CD14-positive monocyte (primary cell): Measurements from ENCODE around the gene LMNTD2. TPM values are rescaled to one million over a fixed set of nuclear protein-coding genes. Genes with fewer than 3 reads are reported as not detected.

Source experiments
- DNase-seq, 3 donors: peaks; one replicate each; pipeline ENCODE4 v3.0.0-alpha.2; 2011 to 2022
- H2AFZ ChIP-seq: 2 replicates; pipeline ENCODE4 v1.6.0; 2012; ENCODE audit warnings: mild to moderate bottlenecking, low read depth, low read length, inconsistent platforms; ENCODE audit not compliant: insufficient read depth, poor library complexity, severe bottlenecking
- H3K27ac ChIP-seq, 2 donors: 1 replicate in 1 of 2; 2 replicates in 1 of 2; pipeline ENCODE4 v1.5.1; 2012 to 2013; ENCODE audit warnings: low read length in 2 of 2, control low read depth in 1 of 2, inconsistent platforms in 1 of 2, low read depth in 1 of 2, mild to moderate bottlenecking in 1 of 2
- H3K27me3 ChIP-seq, 2 donors: one replicate each; pipeline versions ENCODE4 v1.6.0 to v1.6.1; 2011 to 2013; ENCODE audit warnings: low read length in 2 of 2; ENCODE audit not compliant: control insufficient read depth in 2 of 2, insufficient read depth in 2 of 2
- H3K36me3 ChIP-seq, 2 donors: replicated peaks in 1 of 2; 1 replicate in 1 of 2; 2 replicates in 1 of 2; pipeline versions ENCODE4 v1.5.1 to v1.6.1; 2012 to 2013; ENCODE audit warnings: low read length in 2 of 2, control low read depth in 1 of 2, inconsistent platforms in 1 of 2, mild to moderate bottlenecking in 1 of 2; ENCODE audit not compliant: insufficient read depth in 2 of 2, control insufficient read depth in 1 of 2
- H3K4me1 ChIP-seq, 2 donors: 1 replicate in 1 of 2; 2 replicates in 1 of 2; pipeline versions ENCODE4 v1.5.1 to v1.6.1; 2012 to 2013; ENCODE audit warnings: low read length in 2 of 2, control low read depth in 1 of 2, inconsistent platforms in 1 of 2, mild to moderate bottlenecking in 1 of 2, moderate library complexity in 1 of 2; ENCODE audit not compliant: insufficient read depth in 2 of 2, control insufficient read depth in 1 of 2
- H3K4me2 ChIP-seq: replicated peaks from 2 replicates; pipeline ENCODE3; 2012; ENCODE audit warnings: low read length, moderate library complexity, mild to moderate bottlenecking; ENCODE audit not compliant: poor library complexity, severe bottlenecking; ENCODE audit errors: extremely low read depth
- H3K4me3 ChIP-seq, 3 experiments: fragments of 200-600 bp in 1 of 3; sonication (generic) in 1 of 3; replicated peaks in 1 of 3; 1 replicate in 2 of 3; 2 replicates in 1 of 3; pipeline ENCODE4 v1.5.1; 2011 to 2013; ENCODE audit warnings: low read length in 3 of 3, mild to moderate bottlenecking in 3 of 3, control low read depth in 2 of 3, low read depth in 2 of 3, inconsistent platforms in 1 of 3, moderate library complexity in 1 of 3
- H3K79me2 ChIP-seq: 2 replicates; pipeline ENCODE4 v1.6.0; 2012; ENCODE audit warnings: mild to moderate bottlenecking, control low read depth, inconsistent platforms, low read length, moderate library complexity; ENCODE audit not compliant: insufficient read depth
- H3K9ac ChIP-seq: 2 replicates; pipeline ENCODE4 v1.6.0; 2017; ENCODE audit warnings: low read length, mild to moderate bottlenecking; ENCODE audit not compliant: insufficient read depth, poor library complexity, severe bottlenecking
- H3K9me3 ChIP-seq, 2 donors: replicated peaks in 1 of 2; 1 replicate in 1 of 2; 2 replicates in 1 of 2; pipeline versions ENCODE4 v1.5.1 to v1.6.1; 2012 to 2013; ENCODE audit warnings: low read length in 2 of 2, control low read depth in 1 of 2; ENCODE audit not compliant: control insufficient read depth in 1 of 2, insufficient read depth in 1 of 2
- H4K20me1 ChIP-seq: 2 replicates; pipeline ENCODE4 v1.6.0; 2012; ENCODE audit warnings: mild to moderate bottlenecking, low read length, control low read depth, moderate library complexity; ENCODE audit not compliant: insufficient read depth
- H3K27ac Mint-ChIP-seq, 7 donors: one replicate each; pipeline ENCODE4 v1.8.0; 2020; ENCODE audit warnings: mild to moderate bottlenecking in 7 of 7, mixed read lengths in 7 of 7, moderate library complexity in 6 of 7, inconsistent platforms in 2 of 7
- H3K27me3 Mint-ChIP-seq, 3 donors: one replicate each; pipeline ENCODE4 v1.8.0; 2021 to 2022; ENCODE audit warnings: low read depth in 3 of 3, mild to moderate bottlenecking in 3 of 3, mixed read lengths in 3 of 3, moderate library complexity in 3 of 3, inconsistent platforms in 1 of 3
- H3K36me3 Mint-ChIP-seq, 2 donors: one replicate each; pipeline ENCODE4 v1.8.0; 2020; ENCODE audit warnings: mixed read lengths in 2 of 2, inconsistent platforms in 1 of 2, mild to moderate bottlenecking in 1 of 2
- H3K4me1 Mint-ChIP-seq: one replicate; pipeline ENCODE4 v1.8.0; 2020; ENCODE audit warnings: mild to moderate bottlenecking, mixed read lengths
- H3K4me3 Mint-ChIP-seq, 2 donors: one replicate each; pipeline ENCODE4 v1.8.0; 2020; ENCODE audit warnings: mild to moderate bottlenecking in 2 of 2, mixed read lengths in 2 of 2, moderate library complexity in 1 of 2
- H3K9me3 Mint-ChIP-seq, 7 donors: one replicate each; pipeline ENCODE4 v1.8.0; 2020 to 2022; ENCODE audit warnings: mixed read lengths in 7 of 7, mild to moderate bottlenecking in 6 of 7, moderate library complexity in 6 of 7, inconsistent platforms in 2 of 7
- CTCF ChIP-seq: fragments of 200-600 bp; IDR thresholded peaks from one replicate; pipeline ENCODE4 v1.8.0; 2022; ENCODE audit warnings: antibody characterized with exemption, mild to moderate bottlenecking
- WGBS: methylation state at CpG from one replicate; pipeline ENCODE4 v1.1.5; 2013; ENCODE audit warnings: missing lambda C conversion rate; ENCODE audit not compliant: insufficient coverage; 5-methylcytosine and 5-hydroxymethylcytosine counted together
- intact Hi-C, 2 donors: fragments of 100-400 bp; cut with micrococcal nuclease; formaldehyde crosslinking; loops; one replicate each; pipeline versions ENCODE4 v1.15.0 to v1.15.1; 2023
- polyA plus RNA-seq, 3 donors: library from polyadenylated mRNA; depleted of rRNA in 1 of 3; unstranded in 2 of 3; stranded (reverse) in 1 of 3; fragments of 300-500 nt in 2 of 3; fragments of >200 nt in 1 of 3; fragmentation: Illumina TruSeq in 2 of 3; gene quantifications; 1 replicate in 2 of 3; 2 replicates in 1 of 3; pipeline ENCODE4 v1.2.3, GENCODE V29; 2012 to 2021

Gene LMNTD2
- polyA plus RNA-seq, 3 donors, result 0.67 to 10.6 (median 1.2) TPM

GRCh38 chr11:532986-533585 is 27.5 kb downstream of the LMNTD2 start:
- peaks cover 33 to 37% of the 10 kb centered on the region in 2 donors for H3K4me1 ChIP-seq
- H3K79me2 ChIP-seq, result peaks cover 12% of the 10 kb centered on the region
- no peak for DNase-seq
- H3K27me3 Mint-ChIP-seq, result peaks cover 4 to 21% (median 12%) of the 10 kb centered on the region in 3 donors
- H3K9me3 Mint-ChIP-seq, result peaks cover 0 to 4% (median 0%) of the 10 kb centered on the region in 7 donors
- no peak overlapping the region for H3K4me3 Mint-ChIP-seq
- H3K27ac Mint-ChIP-seq, result no peak overlapping the region
- H3K4me1 Mint-ChIP-seq, result peaks cover 11% of the 10 kb centered on the region
- intact Hi-C loops, result no loop called here
- H3K27ac ChIP-seq, result no peak overlapping the region
- 98% methylated on average over 33 of the region's 33 CpGs for WGBS
- TF ChIP-seq CTCF, result no peak
- H3K9me3 ChIP-seq, result no peaks in the 10 kb centered on the region
- H3K4me2 ChIP-seq, result no peak overlapping the region
- H3K27me3 ChIP-seq, result peaks cover 0 to 17% of the 10 kb centered on the region in 2 donors
- no peak overlapping the region for H3K4me3 ChIP-seq
- peaks cover 15% of the 10 kb centered on the region in 2 donors for H3K36me3 Mint-ChIP-seq
- H4K20me1 ChIP-seq, result peaks cover 26% of the 10 kb centered on the region
- no peak overlapping the region for H2AFZ ChIP-seq
- peaks cover 20 to 23% of the 10 kb centered on the region in 2 donors for H3K36me3 ChIP-seq
- no peak overlapping the region for H3K9ac ChIP-seq

GRCh38 chr11:532527-532985 is 28.0 kb downstream of the LMNTD2 start:
- H3K27ac ChIP-seq, result no peak overlapping the region
- intact Hi-C loops, result no loop called here

More at GRCh38 chr11:532527-532985, 28.0 kb downstream of the LMNTD2 start:
- H3K4me3 Mint-ChIP-seq, result no peak overlapping the region
- peaks cover 12% of the 10 kb centered on the region for H3K79me2 ChIP-seq
- peaks cover 26% of the 10 kb centered on the region for H4K20me1 ChIP-seq
- no peak for DNase-seq
- no peak for TF ChIP-seq CTCF
- H3K4me2 ChIP-seq, result no peak overlapping the region
- H3K4me3 ChIP-seq, result no peak overlapping the region
- peaks cover 20 to 23% of the 10 kb centered on the region in 2 donors for H3K36me3 ChIP-seq
- no peaks in the 10 kb centered on the region for H3K9me3 ChIP-seq
- no peak overlapping the region for H2AFZ ChIP-seq
- WGBS, result 95% methylated on average over 18 of the region's 23 CpGs
- H3K9ac ChIP-seq, result no peak overlapping the region
- peaks cover 8% of the 10 kb centered on the region for H3K4me1 Mint-ChIP-seq
- H3K9me3 Mint-ChIP-seq, result peaks cover 0 to 2% (median 0%) of the 10 kb centered on the region in 7 donors
- H3K27me3 Mint-ChIP-seq, result peaks cover 4 to 15% (median 10%) of the 10 kb centered on the region in 3 donors
- peaks cover 15% of the 10 kb centered on the region in 2 donors for H3K36me3 Mint-ChIP-seq
- H3K4me1 ChIP-seq, result peaks cover 27 to 33% of the 10 kb centered on the region in 2 donors
- H3K27me3 ChIP-seq, result peaks cover 0 to 12% of the 10 kb centered on the region in 2 donors
- H3K27ac Mint-ChIP-seq, result no peak overlapping the region
